GM12878 (cell line): Measurements from ENCODE around the gene TMEM18. TPM values are rescaled to one million over a fixed set of nuclear protein-coding genes. Genes with fewer than 3 reads are reported as not detected.

Source experiments
- ATAC-seq: fragments of 200-7000 bp; cut with Tn5 transposase; 3 replicates; pipeline ENCODE4 v1.9.1; 2020; ENCODE audit warnings: mild to moderate bottlenecking, moderate library complexity
- BruUV-seq: library from RNA; stranded (reverse); fragments of 400-500 nt; replicated peaks from 2 replicates; lab custom pipeline; 2021; lab: Mats Ljungman, UMichigan
- CTCF ChIA-PET: fragments of 300-600 bp; sonication (Branson Sonifier 250); formaldehyde crosslinking; extraction: SDS; loops from one replicate; lab custom pipeline; 2021; ENCODE audit warnings: inconsistent platforms; lab: Yijun Ruan, JAX
- POLR2A ChIA-PET: fragments of 350-600 bp; formaldehyde crosslinking; extraction: SDS; loops from one replicate; lab custom pipeline; 2021; ENCODE audit warnings: inconsistent platforms; lab: Charles Lee
- RAD21 ChIA-PET: fragments of 300-600 bp; sonication (Branson Sonifier 250); formaldehyde crosslinking; loops from one replicate; lab custom pipeline; 2023; ENCODE audit warnings: antibody characterized with exemption; ENCODE audit not compliant: unreplicated experiment; lab: Charles Lee
- SMC1A ChIA-PET: fragments of 300-600 bp; sonication (Branson Sonifier 250); formaldehyde crosslinking; loops from one replicate; lab custom pipeline; 2023; ENCODE audit not compliant: unreplicated experiment, uncharacterized antibody; lab: Charles Lee
- DNase-seq: peaks from one replicate; pipeline ENCODE4 v3.0.0-alpha.2; 2011; ENCODE audit warnings: low read depth, low spot score
- FAIRE-seq: peaks from 3 replicates; lab custom pipeline; 2011; peaks lifted over from hg19 to GRCh38; lab: Jason Lieb, UNC
- H2AFZ ChIP-seq: 2 replicates; pipeline ENCODE4 v1.6.0; 2011; ENCODE audit warnings: low read depth, low read length, control low read depth; ENCODE audit not compliant: control insufficient read depth
- H3K27ac ChIP-seq: 2 replicates; pipeline ENCODE4 v1.5.1; 2011; ENCODE audit warnings: control low read depth; ENCODE audit not compliant: control insufficient read depth, insufficient read depth
- H3K27me3 ChIP-seq, 2 experiments: replicated peaks in 1 of 2; 2 replicates each; pipeline versions ENCODE4 v1.6.0 to v1.6.1; 2011; ENCODE audit warnings: low read length in 1 of 2; ENCODE audit not compliant: control insufficient read depth in 2 of 2, insufficient read depth in 2 of 2
- H3K36me3 ChIP-seq, 2 experiments: 2 replicates each; pipeline ENCODE4 v1.5.1; 2011; ENCODE audit warnings: low read length in 1 of 2; ENCODE audit not compliant: control insufficient read depth in 2 of 2, insufficient read depth in 2 of 2
- H3K4me1 ChIP-seq: 2 replicates; pipeline ENCODE4 v1.6.1; 2011; ENCODE audit warnings: mild to moderate bottlenecking, low read length, moderate library complexity, mixed read lengths; ENCODE audit not compliant: control insufficient read depth, insufficient read depth
- H3K4me2 ChIP-seq: 2 replicates; pipeline ENCODE4 v1.6.0; 2011; ENCODE audit warnings: control low read depth; ENCODE audit not compliant: control insufficient read depth, insufficient read depth
- H3K4me3 ChIP-seq: fragments of 200-600 bp; sonication (generic); 2 replicates; pipeline ENCODE4 v1.5.1; 2016
- H3K79me2 ChIP-seq: 2 replicates; pipeline ENCODE4 v1.6.0; 2011; ENCODE audit warnings: low read length; ENCODE audit not compliant: control insufficient read depth, insufficient read depth
- H3K9ac ChIP-seq: 2 replicates; pipeline ENCODE4 v1.8.0; 2011; ENCODE audit warnings: low read length, control low read depth, mixed read lengths; ENCODE audit not compliant: control insufficient read depth, insufficient read depth
- H3K9me3 ChIP-seq: replicated peaks from 3 replicates; pipeline ENCODE4 v1.5.1; 2011; ENCODE audit warnings: mild to moderate bottlenecking, low read length; ENCODE audit not compliant: control insufficient read depth, insufficient read depth
- H4K20me1 ChIP-seq: 2 replicates; pipeline ENCODE4 v1.6.0; 2011; ENCODE audit not compliant: control insufficient read depth, insufficient read depth
- ATF7 ChIP-seq: fragments of 450-650 bp; IDR thresholded peaks from 2 replicates; pipeline ENCODE4 v1.6.1; 2016; ENCODE audit warnings: low read depth, mild to moderate bottlenecking
- BACH1 ChIP-seq: fragments of 450-650 bp; IDR thresholded peaks from 2 replicates; pipeline ENCODE4 v1.6.1; 2017; ENCODE audit warnings: mild to moderate bottlenecking, borderline replicate concordance
- CHD4 ChIP-seq: fragments of 200-600 bp; sonication (generic); IDR thresholded peaks from 2 replicates; pipeline ENCODE4 v1.6.1; 2016; ENCODE audit warnings: mild to moderate bottlenecking
- CREM ChIP-seq: IDR thresholded peaks from 2 replicates; pipeline ENCODE4 v1.6.1; 2014; ENCODE audit warnings: antibody characterized with exemption, low read depth
- E2F8 ChIP-seq: fragments of 450-650 bp; IDR thresholded peaks from 2 replicates; pipeline ENCODE4 v1.6.1; 2018; ENCODE audit warnings: mild to moderate bottlenecking, low read depth, moderate library complexity; ENCODE audit not compliant: partially characterized antibody
- EED ChIP-seq: sonication (generic); IDR thresholded peaks from 2 replicates; pipeline ENCODE4 v1.6.1; 2016; ENCODE audit warnings: antibody characterized with exemption, low read depth
- IRF4 ChIP-seq: IDR thresholded peaks from 2 replicates; pipeline ENCODE4 v1.6.1; 2011; ENCODE audit warnings: low read depth, low read length
- JUNB ChIP-seq: IDR thresholded peaks from 2 replicates; pipeline ENCODE4 v1.6.1; 2016; ENCODE audit warnings: antibody characterized with exemption, mild to moderate bottlenecking
- KLF5 ChIP-seq: fragments of 450-650 bp; IDR thresholded peaks from 2 replicates; pipeline ENCODE4 v1.6.1; 2014; ENCODE audit warnings: mild to moderate bottlenecking; ENCODE audit not compliant: partially characterized antibody
- MEF2A ChIP-seq: IDR thresholded peaks from 2 replicates; pipeline ENCODE4 v1.6.1; 2011; ENCODE audit warnings: low read depth, mild to moderate bottlenecking, low read length, moderate library complexity; ENCODE audit not compliant: insufficient read depth
- PAX5 ChIP-seq: IDR thresholded peaks from 2 replicates; pipeline ENCODE4 v1.6.1; 2011; ENCODE audit warnings: low read depth, low read length, borderline replicate concordance
- PBX3 ChIP-seq: IDR thresholded peaks from 2 replicates; pipeline ENCODE4 v1.6.1; 2011; ENCODE audit warnings: mild to moderate bottlenecking, low read depth, low read length, moderate library complexity; ENCODE audit not compliant: insufficient replicate concordance
- RCOR1 ChIP-seq: conservative IDR thresholded peaks from 2 replicates; pipeline ENCODE4 v1.6.1; 2012; ENCODE audit warnings: low read depth, low read length, improper control_type of control experiment
- TCF12 ChIP-seq: IDR thresholded peaks from 2 replicates; pipeline ENCODE4 v1.6.1; 2011; ENCODE audit warnings: low read depth, mild to moderate bottlenecking, low read length
- WRNIP1 ChIP-seq: IDR thresholded peaks from 2 replicates; pipeline ENCODE4 v1.6.1; 2011; ENCODE audit warnings: low read depth, low read length, improper control_type of control experiment, borderline replicate concordance
- ZZZ3 ChIP-seq: IDR thresholded peaks from 2 replicates; pipeline ENCODE4 v1.6.1; 2011; ENCODE audit warnings: low read depth; ENCODE audit not compliant: control insufficient read depth, insufficient read length
- WGBS: methylation state at CpG from one replicate; pipeline ENCODE4 v1.1.6; 2016; ENCODE audit warnings: low lambda C conversion rate; ENCODE audit not compliant: insufficient replicate concordance, insufficient coverage; ENCODE audit errors: missing lambda C conversion rate; 5-methylcytosine and 5-hydroxymethylcytosine counted together
- in situ Hi-C: fragments of 300-500 bp; cut with MboI; formaldehyde crosslinking; loops from 9 replicates; pipeline ENCODE4 v1.14.3; 2018; ENCODE audit warnings: mixed read lengths
- intact Hi-C: fragments of 100-400 bp; cut with micrococcal nuclease; formaldehyde crosslinking; loops from one replicate; pipeline ENCODE4 v1.14.2; 2022; ENCODE audit not compliant: unreplicated experiment
- polyA plus RNA-seq, 11 experiments: library from polyadenylated mRNA; depleted of rRNA in 4 of 11; unstranded in 6 of 11; stranded (reverse) in 5 of 11; fragments of >200 nt; fragmentation: Nextera tagmentation in 4 of 11; fragmentation: Illumina TruSeq in 1 of 11; extraction: Ambion mirVana in 4 of 11; extraction: Trizol in 1 of 11; gene quantifications; 1 replicate in 1 of 11; 2 replicates in 10 of 11; pipeline versions ENCODE4 v1.2.1 to v1.2.3, GENCODE V29; 2011 to 2016; ENCODE audit warnings: inconsistent platforms in 2 of 11, missing spikeins in 2 of 11, low read depth in 1 of 11
- total RNA-seq, 4 experiments: library from RNA; depleted of rRNA in 3 of 4; stranded (reverse); fragments of >200 nt in 3 of 4; fragmentation: Illumina TruSeq in 1 of 4; extraction: Trizol in 1 of 4; gene quantifications; 2 replicates each; pipeline versions ENCODE4 v1.2.1 to v1.2.3, GENCODE V29; 2013 to 2021
- TF ChIP-seq, protein P1 (sequence below): fragments of 450-650 bp; IDR thresholded peaks from 2 replicates; pipeline ENCODE4 v1.6.1; 2017; ENCODE audit warnings: antibody characterized with exemption, mild to moderate bottlenecking, moderate library complexity
- TF ChIP-seq, protein P2 (sequence below): fragments of 450-650 bp; IDR thresholded peaks from 2 replicates; pipeline ENCODE4 v1.6.1; 2014; ENCODE audit warnings: mild to moderate bottlenecking

Gene TMEM18
- total and polyA plus RNA-seq, 10 of the 15 experiments (the other 5 are each of a cell fraction or from before 2014, with no cell fraction given) = 11.2 to 56.3 (median 26.0) TPM

DNA sequence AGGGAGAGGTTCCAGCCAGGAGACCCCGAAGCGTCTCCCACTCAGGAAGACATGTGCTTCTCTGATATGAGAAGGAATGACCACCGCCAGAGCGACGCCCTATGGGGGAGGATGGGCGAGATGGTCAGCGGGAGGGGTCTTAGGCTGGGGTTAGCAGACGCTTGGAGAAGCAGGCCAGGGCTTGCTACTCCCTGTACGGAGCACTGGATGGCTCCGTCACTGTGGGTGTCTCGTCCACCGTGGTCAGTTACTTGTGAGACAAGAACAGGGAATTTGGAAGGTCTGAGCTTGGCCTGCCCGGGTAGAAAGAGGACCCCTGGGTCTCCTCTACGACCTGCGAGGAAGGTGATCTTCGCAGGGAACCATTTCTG is 39.8 kb downstream of the TMEM18 start:
- ATAC-seq (no peak), DNase-seq (no peak), FAIRE-seq (no peak)
- in situ Hi-C loops (loop anchor here (10.0 kb wide), 1 partner anchor 393 kb away; no protein-coding TSS in a partner anchor), intact Hi-C loops (loop anchor here (2.0 to 10.0 kb wide), 3 partner anchors 391 to 1180 kb away; no protein-coding TSS in a partner anchor)
- no peak overlapping the region for H3K27ac ChIP-seq
- H3K9me3 ChIP-seq = no peaks in the 10 kb centered on the region
- H3K4me3 ChIP-seq = no peak overlapping the region
- ChIA-PET POLR2A (no interaction called here), CTCF (interaction anchor here (1.6 to 2.4 kb wide), 3 partner anchors 12 to 617 kb away, joined by 4 to 6 read pairs (median 6); no protein-coding TSS in a partner anchor), SMC1A (interaction anchor here (1.3 to 1.4 kb wide), 2 partner anchors 15 to 391 kb away, joined by 3 to 4 read pairs; no protein-coding TSS in a partner anchor), RAD21 (interaction anchor here (1.0 kb wide), 1 partner anchor 391 kb away, joined by 6 read pairs; no protein-coding TSS in a partner anchor)
- H3K4me1 ChIP-seq = no peaks in the 10 kb centered on the region
- BruUV-seq = no TSS peak
- H4K20me1 ChIP-seq = no peaks in the 10 kb centered on the region
- no peak overlapping the region for H3K4me2 ChIP-seq
- no peaks in the 10 kb centered on the region for H3K79me2 ChIP-seq
- H3K27me3 ChIP-seq = no peaks in the 10 kb centered on the region; a peak in 1 of 4 replicates
- WGBS = 47% methylated on average over 16 of the region's 16 CpGs
- no peaks in the 10 kb centered on the region for H3K36me3 ChIP-seq
- H2AFZ ChIP-seq = no peak overlapping the region
- no peak overlapping the region for H3K9ac ChIP-seq
- TF ChIP-seq PBX3 (no peak), CREM (no peak), E2F8 (no peak), PAX5 (no peak), MEF2A (no peak), IRF4 (no peak), EED (no peak), TCF12 (no peak), WRNIP1 (no peak), BACH1 (no peak), KLF5 (no peak), ZZZ3 (no peak), CHD4 (no peak), RCOR1 (no peak), ATF7 (no peak), JUNB (no peak)
- TF ChIP-seq, protein P1, sequence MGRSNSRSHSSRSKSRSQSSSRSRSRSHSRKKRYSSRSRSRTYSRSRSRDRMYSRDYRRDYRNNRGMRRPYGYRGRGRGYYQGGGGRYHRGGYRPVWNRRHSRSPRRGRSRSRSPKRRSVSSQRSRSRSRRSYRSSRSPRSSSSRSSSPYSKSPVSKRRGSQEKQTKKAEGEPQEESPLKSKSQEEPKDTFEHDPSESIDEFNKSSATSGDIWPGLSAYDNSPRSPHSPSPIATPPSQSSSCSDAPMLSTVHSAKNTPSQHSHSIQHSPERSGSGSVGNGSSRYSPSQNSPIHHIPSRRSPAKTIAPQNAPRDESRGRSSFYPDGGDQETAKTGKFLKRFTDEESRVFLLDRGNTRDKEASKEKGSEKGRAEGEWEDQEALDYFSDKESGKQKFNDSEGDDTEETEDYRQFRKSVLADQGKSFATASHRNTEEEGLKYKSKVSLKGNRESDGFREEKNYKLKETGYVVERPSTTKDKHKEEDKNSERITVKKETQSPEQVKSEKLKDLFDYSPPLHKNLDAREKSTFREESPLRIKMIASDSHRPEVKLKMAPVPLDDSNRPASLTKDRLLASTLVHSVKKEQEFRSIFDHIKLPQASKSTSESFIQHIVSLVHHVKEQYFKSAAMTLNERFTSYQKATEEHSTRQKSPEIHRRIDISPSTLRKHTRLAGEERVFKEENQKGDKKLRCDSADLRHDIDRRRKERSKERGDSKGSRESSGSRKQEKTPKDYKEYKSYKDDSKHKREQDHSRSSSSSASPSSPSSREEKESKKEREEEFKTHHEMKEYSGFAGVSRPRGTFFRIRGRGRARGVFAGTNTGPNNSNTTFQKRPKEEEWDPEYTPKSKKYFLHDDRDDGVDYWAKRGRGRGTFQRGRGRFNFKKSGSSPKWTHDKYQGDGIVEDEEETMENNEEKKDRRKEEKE = no peak
- TF ChIP-seq, protein P2, sequence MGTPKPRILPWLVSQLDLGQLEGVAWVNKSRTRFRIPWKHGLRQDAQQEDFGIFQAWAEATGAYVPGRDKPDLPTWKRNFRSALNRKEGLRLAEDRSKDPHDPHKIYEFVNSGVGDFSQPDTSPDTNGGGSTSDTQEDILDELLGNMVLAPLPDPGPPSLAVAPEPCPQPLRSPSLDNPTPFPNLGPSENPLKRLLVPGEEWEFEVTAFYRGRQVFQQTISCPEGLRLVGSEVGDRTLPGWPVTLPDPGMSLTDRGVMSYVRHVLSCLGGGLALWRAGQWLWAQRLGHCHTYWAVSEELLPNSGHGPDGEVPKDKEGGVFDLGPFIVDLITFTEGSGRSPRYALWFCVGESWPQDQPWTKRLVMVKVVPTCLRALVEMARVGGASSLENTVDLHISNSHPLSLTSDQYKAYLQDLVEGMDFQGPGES = no peak
